Stimulated activated CD8-positive, alpha-beta memory T cell treated with anti-CD3 and anti-CD28 coated beads, Interleukin-15, amount 100 ng/mL, for 4 hours (primary cell): Measurements from ENCODE around the gene FCMR.

Experiments used
- DNase-seq, 2 donors: peaks; one replicate each; pipeline ENCODE4 v3.0.0-alpha.2; 2020; ENCODE audit warnings: low read depth in 2 of 2

FCMR gene

DNA sequence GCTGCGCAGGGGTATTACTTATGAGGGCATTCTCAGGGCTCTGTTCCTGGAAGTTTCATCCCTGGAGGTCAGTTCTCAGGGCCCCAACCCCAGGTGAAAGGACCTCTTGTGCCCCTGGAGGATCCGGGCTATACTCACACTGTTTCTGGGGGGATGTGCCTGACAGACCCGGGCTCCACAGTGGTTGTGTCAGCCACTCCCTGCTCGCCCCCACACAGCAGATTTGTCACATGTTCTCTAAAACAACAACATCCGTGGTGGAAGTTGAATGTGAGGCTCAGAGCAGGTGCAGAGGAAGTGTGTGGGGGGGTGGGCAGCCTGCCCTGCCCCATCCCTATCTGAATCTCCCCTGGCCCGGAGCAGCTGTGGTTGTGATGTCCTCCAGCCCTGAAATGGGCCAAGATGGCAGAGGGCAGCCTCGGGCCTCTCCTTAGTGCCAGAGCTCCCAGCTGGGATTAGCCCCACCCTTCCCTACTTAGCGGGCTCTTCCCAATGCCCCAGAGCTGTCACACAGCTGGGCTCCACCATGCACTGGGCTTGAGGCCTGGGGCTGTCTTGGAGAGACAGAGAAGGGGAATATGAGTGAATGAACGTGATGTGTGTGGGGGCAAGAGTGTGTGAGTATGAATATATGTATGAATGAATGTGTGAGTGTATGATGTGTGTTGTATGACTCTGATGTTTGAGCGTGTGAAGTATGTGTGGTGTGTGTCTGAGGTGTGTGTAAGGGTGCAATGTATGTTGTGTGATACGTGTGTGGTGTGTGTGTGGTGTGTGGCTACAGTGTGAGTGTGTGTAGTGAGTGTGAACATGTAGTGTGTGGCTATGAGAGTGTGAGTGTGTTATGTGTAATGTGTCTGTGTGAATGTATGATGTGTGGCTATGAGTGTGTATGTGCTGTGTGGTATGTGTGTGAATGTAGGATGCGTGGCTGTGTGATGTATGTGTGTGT is 1.5 kb upstream of the FCMR start:
- DNase-seq: peak; percentile 50 to 62

DNA sequence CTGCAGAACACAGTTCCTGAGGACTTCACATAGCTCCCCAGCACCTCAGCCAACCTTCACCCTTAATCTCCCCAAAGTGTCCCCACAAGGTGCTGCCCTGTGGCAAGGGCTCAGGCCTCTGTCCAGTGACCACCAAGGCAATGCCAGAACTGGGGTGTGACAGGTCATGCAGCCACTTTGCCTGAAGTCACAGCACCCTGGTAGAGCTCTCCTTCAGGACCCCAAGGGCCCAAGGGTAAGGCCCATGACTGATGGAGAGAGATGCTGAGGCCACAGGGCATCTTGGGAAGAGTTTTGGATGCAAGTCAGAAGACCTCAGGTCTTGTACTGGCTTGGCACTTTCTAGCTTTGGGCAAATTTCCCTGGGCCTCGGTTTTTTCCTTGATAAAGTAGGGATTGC is 783 bp upstream of the FCMR start:
- DNase-seq: no peak

GRCh38 chr1:206918076-206918475 is 3.7 kb downstream of the FCMR start:
- DNase-seq: no peak

GRCh38 chr1:206916000-206916709 is 5.6 kb downstream of the FCMR start:
- no peak for DNase-seq

GRCh38 chr1:206915030-206915735 is 6.6 kb downstream of the FCMR start:
- DNase-seq: no peak

DNA sequence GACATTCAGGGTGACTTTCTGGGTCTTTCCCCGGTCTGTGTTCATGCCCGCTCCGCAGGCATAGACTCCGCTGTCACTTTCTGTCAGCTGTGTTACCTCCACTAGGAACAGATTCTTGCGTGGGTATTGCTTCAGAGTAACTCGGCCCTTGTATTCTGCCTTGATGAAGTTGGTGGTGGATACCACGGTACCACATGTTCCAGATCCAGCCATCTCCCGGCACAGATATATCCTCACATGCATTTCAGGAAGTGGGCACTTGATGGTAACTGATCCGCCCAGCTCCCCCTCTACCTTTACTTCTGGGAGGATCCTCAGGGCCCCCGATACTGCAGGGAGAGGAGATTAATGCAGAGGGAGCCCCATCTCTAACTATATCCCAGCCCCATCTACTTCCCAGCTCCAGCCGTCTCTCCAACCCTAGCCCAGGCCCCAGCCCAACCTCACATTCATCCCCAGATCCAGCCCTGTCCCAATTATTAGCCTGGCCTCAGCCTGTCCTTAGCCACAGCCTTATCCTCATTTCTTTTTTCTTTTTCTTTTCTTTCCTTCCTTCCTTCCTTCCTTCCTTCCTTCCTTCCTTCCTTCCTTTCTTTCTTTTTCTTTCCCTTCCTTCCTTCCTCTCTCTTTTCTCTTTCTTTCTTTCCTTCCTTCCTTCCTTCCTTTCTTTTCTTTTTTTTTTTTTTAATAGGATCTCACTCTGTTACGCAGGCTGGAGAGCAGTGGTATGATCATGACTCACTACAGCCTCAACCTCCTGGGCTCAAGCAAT is 7.8 kb downstream of the FCMR start:
- DNase-seq: no peak

- DNase-seq: no peak
Observed at GRCh38 chr1:206912445-206913095, 9.2 kb downstream of the FCMR start.

GRCh38 chr1:206911064-206911663 is 10.6 kb downstream of the FCMR start:
- no peak for DNase-seq

DNA sequence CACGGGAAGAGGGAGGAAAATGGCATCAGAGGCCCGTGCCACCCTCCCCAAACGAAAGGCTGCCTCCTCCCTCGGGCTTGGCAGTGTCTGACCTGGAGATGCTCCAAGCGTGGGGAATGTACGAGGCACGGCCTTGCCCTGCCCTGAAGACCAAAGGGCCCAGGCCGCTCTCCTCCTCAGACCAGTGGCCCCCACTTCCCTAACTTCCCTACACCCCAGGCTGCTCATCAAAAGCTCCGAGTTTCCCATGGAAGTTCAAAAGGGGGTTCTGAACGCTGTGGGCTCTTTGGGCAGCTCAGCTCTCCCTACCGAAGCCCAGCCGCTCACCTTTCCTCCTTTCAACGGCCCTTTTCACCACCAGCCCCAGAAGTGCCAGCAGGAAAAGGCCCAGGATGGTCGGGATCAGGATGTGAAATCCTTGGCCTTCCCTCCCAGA is 11.8 kb downstream of the FCMR start:
- DNase-seq: no peak

GRCh38 chr1:206909161-206909882 is 12.4 kb downstream of the FCMR start:
- no peak for DNase-seq

DNA sequence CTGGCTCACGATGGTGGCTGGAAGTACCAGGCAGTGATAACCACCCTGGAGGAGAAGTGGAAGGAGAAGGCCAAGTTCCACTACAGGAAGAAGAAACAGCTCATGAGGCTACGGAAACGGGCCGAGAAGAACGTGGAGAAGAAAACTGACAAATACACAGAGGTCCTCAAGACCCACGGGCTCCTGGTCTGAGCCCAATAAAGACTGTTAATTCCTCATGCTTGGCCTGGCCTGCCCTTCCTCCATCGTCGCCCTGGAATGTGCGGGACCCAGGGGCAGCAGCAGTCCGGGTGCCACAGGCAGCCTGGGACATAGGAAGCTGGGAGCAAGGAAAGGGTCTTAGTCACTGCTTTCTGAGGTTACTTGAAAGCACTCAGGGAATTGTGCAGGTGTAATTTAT is 13.7 kb downstream of the FCMR start:
- no peak for DNase-seq

GRCh38 chr1:206907304-206907991 is 14.3 kb downstream of the FCMR start:
- no peak for DNase-seq

DNA sequence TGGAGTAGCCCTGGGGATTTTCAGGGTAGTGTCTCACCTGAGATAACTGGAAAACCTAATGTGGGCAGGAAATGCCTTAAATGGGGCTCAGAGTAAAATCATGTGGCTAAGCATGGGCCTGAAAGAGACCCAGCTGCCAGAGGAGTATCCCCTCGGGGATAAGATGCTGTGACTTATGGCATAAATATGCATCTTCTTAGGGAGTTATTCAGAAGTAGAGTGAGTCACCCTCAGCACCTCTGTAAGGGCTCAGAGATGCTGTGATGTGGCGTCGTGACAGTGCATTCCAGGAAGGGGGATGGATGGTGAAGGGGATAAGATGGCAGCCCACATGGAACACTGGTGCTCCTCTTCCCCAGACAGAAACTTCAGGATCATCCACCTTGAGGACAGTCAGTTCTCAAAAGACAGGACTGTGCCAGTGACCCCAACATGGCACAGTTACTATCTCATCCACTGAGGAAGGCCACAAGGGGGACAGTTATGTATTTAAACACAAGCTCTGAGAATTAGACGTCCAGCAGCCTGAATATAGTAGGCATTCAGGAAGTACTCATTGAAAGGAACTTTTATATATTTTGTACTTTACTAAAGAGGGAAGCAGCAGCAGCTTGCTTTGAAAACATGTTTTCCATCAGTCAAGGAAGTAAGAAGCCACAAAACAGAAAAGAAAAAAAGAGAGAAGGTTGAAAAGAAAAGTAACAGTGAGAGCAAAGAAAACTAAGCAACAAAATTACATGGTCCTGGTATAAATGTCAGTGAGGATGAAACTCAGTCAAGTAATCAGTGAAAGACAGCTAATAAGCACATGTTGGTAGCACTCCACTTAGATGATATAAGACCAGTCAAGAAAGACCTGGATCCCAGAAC is 16.2 kb downstream of the FCMR start:
- no peak for DNase-seq

GRCh38 chr1:206904423-206905142 is 17.2 kb downstream of the FCMR start:
- DNase-seq: no peak

- no peak for DNase-seq
Observed at GRCh38 chr1:206903687-206904086, 18.1 kb downstream of the FCMR start.

DNA sequence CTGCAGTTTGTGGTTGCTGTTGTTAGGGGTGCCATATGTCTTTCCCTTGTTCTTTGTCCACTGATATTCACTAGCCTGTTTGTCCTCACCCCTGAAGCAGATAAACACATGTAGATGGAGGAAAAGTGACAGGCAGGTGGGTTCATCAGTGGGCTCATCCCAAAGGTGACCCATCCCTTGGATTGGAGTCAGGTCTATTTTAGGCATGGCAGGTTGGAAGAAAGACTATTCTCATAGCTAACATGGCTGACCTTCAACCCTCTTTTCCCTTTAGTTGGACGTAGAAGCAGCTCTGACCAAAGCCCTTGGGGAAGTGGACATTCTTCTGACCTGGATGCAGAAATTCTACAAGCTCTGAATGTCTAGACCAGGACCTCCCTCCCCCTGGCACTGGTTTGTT is 19.0 kb downstream of the FCMR start:
- no peak for DNase-seq

DNA sequence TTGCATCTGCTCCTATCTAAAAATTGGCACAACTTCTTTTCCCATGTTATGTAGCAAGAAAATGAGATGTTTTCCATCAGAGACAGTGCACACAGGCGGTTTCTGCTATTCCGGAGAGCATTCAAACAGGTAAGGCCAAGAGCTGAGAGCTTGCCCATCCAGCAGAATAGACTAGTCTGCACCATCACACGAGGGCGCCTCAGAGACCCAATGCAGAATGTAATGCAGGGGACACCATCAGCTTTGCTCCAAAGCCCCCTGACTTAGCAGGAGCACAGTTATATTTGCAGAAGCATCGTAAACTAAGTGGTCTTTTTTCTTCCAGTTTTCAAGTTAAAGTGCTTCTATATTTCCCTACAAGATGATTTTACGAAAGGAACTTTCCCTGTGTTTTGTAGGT is 19.8 kb downstream of the FCMR start:
- DNase-seq: no peak

- DNase-seq: no peak
Observed at GRCh38 chr1:206900149-206900548, 21.6 kb downstream of the FCMR start.
